HG02759 (cell line): ENCODE data around the gene TTC8.
"Not testable (repeated sequence)": the region's sequence is repeated elsewhere in the genome, so short reads cannot be mapped to it uniquely, and the experiment has no call there.

Experiments
- ATAC-seq: cut with Tn5 transposase; IDR thresholded peaks from one replicate; pipeline ENCODE4 v1.9.1; 2021; ENCODE audit warnings: mild to moderate bottlenecking, moderate library complexity; ENCODE audit not compliant: unreplicated experiment

TTC8 gene

DNA sequence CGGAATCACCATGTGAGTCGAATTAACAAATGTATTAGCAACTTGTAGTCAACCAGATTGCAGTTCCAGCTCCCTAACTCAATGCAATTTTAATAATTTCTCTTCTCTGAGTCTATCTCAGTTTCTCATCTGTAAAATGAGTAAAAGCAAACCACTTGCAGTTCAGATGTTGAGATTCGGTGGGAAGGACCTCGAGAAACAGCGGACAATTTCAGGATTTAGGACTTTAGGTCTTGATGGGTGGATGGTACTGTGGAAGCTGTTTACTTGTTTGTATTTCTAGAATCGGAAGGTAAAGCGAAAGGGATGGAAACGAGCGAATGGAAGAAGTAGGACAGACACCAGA lies 510 bp upstream of the TTC8 start:
- ATAC-seq = peak; percentile 7

DNA sequence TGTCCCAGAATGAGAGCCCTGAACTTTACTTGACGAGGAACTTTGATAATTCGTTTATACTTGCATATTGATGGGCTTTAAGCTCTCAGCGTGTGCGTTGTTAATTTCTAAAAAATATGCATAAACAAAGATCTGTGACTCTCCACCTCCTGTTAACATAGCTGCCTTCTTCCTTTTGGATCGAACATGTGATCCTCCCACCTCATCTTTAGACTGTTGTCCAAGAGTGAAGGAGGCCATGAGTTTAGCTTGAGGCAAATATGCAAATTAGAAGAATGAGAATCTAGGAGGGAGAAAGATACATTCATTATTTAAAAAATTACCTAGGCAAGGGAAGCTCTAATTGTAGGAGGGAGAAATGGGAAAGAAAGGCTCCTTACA lies 617 bp downstream of the TTC8 start:
- ATAC-seq = no peak

DNA sequence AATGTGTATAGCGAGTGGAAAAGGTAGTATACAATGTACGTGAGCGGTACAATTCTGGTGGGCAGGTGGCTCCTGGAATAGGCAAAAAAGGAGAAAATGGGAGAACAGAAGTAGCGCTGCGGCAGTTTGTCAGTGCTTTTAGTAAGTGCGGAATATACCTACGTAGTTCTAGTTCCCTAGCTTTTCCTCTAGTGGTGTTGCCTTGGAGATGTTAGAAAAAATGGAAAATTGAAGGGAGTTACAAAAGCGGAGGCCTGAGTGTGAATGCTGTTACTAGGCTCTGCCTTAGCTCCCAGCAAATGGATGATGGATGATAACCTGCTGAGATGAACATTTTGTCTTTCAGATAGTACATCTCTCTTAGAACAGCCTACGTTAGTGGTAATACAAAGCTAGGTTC lies 1.1 kb downstream of the TTC8 start:
- no peak for ATAC-seq

DNA sequence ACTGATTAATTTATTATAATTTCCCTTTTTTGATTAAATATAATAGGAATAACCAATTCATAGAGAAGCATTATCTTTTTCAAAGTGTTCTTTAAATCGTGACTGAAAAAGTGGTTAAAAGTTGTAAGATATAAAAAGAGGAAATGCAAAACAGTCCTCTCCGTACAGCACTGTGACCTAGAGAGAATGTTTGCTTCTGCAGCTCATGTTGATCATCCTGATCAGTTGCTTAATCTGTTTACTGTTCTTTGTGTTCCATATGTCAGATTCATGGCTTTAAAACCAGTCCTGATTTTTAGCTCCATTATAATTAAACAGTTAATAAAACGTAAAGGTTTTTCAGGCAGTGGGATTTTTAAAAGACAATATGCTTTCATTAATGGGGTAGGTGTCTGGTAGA lies 4.7 kb downstream of the TTC8 start:
- ATAC-seq = no peak

DNA sequence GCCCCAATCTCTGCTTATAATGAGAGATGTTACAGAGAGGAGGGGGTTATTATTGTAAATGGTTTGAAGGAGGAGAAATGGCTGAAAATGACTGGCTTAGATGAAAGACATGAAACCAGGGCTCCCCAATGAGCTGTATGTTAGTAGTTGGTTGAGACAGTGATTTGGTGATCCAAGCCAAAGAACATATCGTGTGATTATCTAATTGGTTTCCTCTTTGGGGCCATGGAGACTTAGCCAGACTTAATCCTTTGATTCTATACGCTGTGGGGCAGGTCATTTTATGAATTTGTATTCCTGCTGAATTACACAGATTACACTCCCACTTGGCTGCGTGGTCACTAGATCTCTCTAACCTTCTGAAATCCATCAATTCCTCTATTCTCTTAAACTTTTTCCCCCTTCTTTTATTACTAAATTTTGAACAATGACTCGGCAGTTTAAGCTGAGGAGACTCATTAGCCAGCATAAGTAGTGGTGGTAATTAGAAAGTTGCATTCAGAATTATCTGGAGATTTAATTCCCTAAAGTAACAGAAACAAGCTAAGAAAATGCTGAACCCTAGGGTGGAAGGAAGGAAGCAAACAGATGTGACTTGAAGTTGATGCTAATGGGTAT lies 5.3 kb downstream of the TTC8 start:
- ATAC-seq = no peak

DNA sequence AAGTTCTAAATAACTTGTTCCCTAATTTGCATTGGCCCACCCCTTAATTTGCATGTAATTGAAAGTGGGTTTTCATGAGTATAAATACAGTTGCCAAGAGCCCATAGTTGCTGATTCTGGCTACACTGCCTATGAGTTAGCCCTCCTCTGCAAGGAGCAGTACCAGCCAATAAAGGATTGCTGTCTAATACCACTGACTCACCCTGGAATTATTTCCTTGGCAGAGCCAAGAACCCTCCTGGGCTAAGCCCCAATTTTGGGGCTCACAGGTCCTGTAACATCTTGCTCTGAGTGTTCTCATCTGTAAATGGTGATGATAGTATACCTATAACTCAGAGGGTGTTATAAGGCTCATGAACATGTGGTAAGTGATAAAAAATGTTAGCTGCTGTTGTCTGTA lies 6.8 kb downstream of the TTC8 start:
- no peak for ATAC-seq

DNA sequence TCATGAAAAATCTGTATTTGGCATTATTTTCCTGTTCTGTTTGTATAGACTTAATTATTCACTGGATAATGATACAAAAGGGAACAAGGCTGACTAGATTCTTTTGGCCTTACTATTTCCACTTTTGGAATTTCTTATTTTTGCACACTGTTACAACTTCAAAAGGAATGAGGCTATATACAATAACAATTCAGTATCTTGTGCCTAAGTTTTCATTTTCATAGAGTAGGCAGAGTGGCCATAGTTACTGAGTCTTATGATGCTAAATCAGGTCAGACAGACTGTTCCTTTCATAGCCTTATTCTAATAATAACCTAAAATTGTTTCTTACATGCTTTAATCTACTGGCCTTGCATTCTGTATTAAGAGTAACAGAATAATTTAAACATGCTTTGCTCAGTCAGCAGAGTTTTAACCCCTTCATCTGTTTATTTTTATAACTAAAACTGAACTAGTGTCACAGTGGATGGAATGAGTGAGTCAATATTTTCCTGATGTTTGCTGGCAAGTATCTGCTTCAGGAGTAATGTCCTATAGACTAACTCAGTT lies 10.5 kb downstream of the TTC8 start:
- ATAC-seq = no peak

DNA sequence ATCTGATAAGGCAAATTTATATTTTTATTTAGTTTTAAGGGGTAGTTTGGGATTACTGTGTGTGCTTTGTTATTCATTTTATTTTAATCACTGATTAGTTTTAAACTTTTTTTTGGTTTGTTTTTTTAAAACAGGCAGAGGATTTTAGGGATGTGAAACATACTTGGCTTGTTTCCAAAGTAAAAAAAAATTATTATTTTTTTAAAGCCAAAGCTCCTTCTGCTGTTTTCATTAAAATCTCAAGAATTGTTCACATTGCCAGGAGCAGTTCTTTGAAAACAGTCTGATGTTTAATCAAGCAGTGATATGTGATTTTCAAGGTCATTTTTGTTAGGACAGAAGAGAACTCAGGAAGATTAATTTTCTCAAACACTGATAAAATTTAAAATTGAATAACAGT lies 11.2 kb downstream of the TTC8 start:
- ATAC-seq = no peak

DNA sequence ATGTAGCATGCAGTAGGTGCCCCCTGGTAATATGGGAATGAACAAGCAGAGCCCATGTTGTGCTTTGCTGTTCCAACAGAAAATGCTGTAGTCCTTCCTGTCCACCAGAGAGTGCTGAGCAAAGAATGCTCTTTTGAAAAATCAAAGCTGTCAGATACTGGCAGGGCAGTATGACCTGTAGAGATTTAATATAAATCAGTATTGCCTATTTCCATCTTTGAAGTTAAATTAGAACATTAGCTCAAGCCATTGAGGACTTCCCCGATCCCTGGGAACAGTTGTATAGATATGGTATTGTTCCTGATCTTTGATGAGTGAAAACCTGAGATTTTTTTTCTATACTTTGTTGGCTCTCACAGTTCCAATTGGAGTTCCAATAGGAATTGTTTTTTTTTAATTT lies 13.0 kb downstream of the TTC8 start:
- no peak for ATAC-seq

DNA sequence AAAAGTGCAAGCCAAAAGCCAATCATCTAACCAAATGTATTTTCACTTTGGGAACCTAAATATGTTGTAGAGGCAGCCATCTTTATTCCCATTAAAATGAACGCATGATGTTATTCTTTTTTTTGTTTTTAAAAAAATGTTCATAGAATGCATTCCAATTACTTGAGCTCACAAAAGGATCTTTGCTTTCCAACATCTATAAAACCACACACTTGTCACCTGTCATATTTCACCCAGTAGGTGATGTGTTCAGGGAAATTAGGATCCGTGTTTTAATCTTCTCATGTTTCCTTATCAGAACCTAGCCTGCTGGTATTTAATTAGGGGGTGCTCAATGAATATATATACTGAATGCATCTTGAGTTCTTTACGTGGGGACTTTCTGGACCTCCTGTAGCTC lies 13.6 kb downstream of the TTC8 start:
- ATAC-seq = no peak

DNA sequence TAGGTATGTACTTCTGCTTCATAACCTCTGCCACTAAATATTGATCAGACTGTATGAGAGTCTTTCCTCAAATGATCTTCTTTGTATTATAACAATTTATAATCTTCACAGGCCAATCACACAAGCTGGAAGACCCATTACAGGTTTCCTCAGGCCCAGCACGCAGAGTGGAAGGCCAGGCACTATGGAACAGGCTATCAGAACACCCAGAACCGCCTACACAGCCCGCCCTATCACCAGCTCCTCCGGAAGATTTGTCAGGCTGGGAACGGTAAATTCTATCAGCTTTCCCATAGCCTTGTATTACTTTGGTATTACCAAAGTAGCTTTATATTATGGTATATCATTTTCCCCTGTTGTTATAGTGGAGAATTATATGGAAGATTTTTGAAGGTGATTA lies 16.5 kb downstream of the TTC8 start:
- ATAC-seq = no peak

DNA sequence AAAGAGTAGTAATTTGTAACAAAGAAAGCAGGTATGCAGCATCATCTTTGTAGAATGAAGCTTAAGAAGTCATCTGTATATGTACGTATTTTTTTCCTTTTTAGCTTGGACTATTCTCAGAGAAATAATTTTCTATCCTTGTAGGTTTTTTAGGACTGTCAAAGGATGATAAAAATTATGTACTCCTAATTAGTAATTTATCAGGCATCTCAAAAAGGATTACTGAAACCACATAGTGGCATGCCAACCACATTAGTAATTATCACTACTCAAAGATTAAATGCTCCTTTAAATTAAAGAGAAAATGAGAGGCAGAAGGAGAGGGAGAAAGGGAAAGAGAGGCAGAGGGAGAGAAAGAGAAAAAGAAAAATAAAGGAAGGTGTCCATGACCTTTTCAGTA lies 17.3 kb downstream of the TTC8 start:
- no peak for ATAC-seq

DNA sequence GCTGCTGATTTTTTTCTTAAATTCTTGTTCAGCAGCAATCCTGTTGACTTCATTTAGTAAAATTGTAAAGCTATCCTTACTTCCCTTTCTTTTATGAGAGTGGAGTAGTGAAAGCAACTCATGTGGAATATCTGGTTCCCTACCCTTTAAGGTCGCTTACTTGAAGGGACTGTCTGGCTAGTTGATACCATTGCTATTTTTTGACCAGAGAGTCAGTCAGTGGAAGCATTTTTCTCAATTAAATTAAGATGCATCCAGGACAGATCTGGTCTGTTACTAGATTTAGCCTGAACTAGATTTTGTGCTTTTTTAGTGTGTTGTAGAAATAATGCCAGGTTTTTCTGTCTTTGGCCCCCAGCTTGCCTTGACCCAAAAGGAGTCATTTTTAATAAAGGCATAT lies 18.0 kb downstream of the TTC8 start:
- no peak for ATAC-seq

DNA sequence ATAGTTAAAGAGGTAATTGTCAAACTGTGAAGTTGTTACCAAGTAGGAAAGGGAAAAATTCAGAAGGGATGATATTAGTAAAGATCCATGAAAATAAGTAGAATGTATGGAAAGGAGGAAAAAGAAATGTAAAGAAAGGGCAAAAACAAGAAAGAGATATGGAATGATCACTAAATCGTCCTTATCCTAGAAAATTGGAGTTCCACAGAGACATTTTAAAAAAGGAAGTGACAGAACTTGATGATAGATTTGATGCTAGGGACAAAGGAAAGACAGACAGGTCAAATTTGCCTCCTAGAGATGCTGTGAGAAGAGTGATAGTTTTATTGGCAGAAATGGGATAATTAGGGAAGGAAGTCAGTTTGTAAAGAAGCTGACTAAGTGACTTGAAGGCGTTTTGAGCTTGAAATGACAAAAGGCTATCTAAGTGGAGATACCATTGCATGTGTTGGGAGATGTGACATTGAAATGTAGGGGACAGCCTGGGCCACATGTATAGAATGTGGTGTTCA lies 20.6 kb downstream of the TTC8 start:
- ATAC-seq = no peak

DNA sequence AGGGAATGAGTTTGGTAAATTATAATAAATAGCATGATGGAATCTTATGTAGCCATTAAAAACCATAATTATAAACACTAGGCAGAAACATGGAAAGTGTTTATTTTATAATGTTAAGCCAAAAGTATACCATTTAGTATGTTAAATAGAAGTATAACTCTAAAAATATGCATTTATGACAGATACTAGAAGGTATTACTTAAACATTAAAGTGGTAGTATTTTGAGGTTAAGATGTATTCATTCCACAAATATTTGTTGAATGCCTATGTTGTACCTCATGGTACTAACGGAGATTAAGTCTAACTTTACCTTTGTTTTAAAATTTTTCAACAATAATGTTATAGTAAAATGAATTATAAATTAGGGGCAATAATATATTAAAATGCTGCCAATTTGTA lies 24.1 kb downstream of the TTC8 start:
- ATAC-seq = no peak

DNA sequence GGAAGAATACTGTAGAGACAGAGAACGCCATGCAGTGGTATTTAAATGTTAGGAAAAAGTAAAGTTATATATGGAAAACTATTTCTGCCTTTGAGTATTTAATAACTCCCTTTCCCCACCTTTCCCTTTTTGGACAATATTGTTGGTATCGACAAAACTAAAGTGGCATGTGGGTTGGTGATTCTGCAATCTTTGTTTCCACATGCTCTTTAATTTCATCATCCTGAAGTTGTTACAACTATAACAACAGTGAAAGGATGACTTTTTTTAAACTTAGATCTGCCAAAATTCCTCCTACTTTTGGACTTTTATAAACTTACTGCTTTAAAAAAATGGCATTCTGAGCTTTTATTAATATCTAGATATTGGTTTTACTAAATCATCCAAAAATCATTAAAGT lies 25.3 kb downstream of the TTC8 start:
- ATAC-seq = no peak

DNA sequence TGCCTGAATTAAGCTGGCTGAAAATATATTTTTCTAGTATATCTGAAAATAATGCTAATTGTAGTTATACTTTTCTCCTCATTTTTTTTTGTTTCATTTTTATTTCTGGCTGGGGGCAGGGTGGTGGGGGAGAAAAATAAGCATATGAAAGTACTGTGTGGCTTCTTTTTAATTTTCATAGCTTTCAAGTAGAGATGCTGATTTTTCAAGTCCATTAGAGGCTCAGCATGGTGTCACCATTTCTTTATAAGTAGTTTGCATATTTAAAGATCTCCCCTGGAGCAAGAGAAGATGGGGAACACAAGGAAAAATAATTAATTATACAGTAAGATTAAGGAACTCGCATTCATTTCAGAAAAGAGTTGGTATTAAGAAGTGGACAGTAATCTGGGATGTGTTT lies 27.1 kb downstream of the TTC8 start:
- ATAC-seq = no peak

DNA sequence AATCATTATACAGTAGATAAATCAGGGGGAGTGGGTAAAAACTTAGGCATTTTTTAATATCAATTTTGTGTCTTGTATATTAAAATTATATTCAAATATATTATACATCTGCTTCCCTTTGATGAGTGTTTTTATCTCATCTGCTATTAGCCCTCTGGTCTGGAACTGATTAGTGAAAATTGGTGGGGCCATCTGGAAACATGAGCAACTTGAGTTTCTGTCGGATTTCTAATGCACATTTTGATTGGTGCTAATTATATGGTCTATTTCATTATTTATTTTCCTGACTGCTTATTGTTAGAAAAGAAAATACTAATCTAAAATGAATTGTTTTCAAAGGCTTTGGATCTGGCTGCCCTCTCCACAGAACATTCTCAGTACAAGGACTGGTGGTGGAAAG lies 28.2 kb downstream of the TTC8 start:
- ATAC-seq = no peak

DNA sequence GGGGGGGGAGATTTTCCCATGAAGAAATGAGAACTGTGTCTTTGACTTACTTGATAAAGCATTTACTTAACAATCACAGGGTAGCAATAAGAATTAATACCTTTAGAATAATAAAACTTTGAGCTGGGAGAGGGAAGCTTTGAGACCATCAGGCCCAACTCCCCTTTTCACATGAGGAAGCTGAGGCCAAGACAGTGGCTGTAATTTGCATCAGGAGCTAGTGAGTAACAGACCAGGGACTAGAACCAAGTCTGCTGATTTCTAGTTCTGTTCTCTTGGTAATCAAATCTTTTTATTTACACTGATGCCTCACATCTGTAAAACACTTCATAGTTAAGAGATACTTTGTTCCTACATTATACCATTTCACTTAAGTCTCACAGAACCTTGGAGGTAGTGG lies 28.7 kb downstream of the TTC8 start:
- ATAC-seq = no peak

DNA sequence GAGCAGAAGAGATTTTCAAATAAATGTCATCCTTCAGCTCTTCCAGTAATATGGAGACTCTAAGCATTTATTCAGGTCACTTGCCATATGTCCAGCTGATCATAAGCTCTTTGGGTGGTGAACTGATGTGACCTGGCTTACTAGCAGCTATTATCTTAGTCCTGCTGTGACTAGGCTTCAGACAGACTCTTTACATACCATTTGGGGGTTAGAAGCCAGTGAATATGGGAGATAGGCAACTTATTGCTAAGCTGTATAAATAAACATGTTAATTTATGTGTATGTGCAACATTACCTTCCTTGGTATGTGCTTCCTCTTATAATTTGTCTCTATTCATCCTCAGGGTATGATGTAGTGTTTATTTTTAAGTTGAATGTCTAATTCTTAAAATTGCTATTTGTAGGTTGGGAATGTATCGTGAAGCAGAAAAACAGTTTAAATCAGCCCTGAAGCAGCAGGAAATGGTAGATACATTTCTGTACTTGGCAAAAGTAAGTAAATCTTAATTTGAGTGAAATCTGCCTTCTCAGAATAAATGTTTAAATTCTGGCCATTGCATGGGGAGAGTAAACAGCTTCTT lies 32.4 kb downstream of the TTC8 start:
- ATAC-seq = no peak

DNA sequence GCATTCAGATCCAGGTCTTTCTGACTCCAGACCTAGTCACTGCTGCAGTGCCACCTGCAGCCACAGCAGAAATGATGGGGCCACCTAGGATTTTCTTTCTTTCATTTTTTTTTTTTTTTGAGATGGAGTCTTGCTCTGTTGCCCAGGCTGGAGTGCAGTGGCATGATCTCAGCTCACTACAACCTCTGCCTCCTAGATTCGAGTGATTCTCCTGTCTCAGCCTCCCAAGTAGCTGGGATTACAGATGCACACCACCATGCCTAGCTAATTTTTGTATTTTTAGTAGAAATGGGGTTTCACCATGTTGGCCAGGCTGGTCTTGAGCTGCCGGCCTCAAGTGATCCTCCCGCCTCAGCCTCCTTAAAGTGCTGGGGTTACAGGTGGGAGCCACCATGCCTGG lies 33.4 kb downstream of the TTC8 start:
- ATAC-seq = not testable (repeated sequence)

DNA sequence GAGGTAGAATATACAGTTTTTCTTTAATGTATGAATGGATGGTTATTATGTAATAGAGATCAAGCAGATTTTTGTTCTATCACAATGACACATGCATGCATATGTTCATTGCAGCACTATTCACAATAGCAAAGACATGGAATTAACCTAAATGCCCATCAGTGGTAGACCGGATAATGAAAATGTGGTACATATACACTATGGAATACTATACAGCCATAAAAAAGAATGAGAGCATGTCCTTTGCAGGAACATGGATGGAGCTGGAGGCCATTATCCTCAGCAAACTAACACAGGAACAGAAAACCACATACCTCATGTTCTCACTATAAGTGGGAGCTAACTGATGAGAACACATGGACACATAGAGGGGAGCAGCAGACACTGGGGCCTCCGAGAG lies 34.7 kb downstream of the TTC8 start:
- not testable (repeated sequence) for ATAC-seq

DNA sequence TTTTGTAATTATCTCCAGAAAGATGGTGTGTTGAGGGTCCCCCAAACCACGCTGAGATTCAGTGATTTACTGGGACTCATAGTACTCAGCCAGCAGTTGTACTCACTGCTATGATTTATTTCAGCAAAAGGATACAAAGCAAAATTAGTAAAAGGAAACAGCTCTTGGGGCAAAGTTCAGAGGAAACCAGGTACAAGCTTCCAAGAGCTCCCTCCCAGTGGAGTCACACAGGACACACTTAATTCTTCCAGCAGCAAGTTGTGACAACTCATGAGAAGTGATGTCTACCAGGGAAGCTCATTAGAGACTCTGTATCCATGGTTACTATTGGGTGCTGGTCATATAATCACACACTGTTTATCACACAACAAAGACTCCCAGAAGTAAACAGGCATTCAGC lies 38.7 kb downstream of the TTC8 start:
- ATAC-seq = no peak
